GM19238 (cell line): ENCODE results near the gene CD83.
"Not testable (repeated sequence)": the region's sequence is repeated elsewhere in the genome, so short reads cannot be mapped to it uniquely, and the experiment has no call there.

Experiments used
- DNase-seq: peaks from one replicate; pipeline ENCODE4 v3.0.0; 2011; ENCODE audit warnings: low spot score; ENCODE audit not compliant: insufficient read length

Gene CD83, protein sequence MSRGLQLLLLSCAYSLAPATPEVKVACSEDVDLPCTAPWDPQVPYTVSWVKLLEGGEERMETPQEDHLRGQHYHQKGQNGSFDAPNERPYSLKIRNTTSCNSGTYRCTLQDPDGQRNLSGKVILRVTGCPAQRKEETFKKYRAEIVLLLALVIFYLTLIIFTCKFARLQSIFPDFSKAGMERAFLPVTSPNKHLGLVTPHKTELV

DNA sequence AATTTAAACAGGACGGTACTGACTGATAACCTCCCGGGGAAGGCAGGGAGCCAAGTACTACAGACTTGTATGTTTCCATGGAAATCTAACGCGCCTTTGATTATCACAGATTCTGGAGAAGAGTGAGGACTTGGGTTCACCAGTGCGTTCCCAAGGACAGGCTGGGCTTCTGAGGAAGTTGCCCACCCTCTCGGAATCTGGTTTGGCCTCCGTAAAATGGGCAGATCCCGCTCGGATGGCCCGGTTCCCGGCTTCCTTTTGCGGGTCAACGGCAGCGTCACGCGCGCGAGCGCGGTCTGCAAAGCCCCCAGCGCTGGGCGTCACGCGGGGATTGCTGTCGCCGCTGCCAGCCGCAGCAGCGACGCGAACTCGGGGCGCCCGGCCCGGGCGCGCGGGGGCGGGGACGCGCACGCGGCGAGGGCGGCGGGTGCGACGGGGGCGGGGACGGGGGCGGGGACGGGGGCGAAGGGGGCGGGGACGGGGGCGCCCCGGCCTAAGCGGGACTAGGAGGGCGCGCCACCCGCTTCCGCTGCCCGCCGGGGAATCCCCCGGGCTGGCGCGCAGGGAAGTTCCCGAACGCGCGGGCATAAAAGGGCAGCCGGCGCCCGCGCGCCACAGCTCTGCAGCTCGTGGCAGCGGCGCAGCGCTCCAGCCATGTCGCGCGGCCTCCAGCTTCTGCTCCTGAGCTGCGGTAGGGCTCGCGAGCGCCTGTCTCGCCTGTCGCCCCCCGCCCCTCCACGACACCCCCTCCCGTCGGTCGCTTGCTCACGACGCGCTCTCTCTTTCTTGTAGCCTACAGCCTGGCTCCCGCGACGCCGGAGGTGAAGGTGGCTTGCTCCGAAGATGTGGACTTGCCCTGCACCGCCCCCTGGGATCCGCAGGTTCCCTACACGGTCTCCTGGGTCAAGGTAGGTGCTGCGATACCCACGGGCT lies at the start of gene CD83:
Gene CD83 (plus strand): TSS at position 615 of the 933 bp plus-strand sequence. CDS start 40 bp downstream, at position 655.
- DNase-seq = peak; percentile 85

DNA sequence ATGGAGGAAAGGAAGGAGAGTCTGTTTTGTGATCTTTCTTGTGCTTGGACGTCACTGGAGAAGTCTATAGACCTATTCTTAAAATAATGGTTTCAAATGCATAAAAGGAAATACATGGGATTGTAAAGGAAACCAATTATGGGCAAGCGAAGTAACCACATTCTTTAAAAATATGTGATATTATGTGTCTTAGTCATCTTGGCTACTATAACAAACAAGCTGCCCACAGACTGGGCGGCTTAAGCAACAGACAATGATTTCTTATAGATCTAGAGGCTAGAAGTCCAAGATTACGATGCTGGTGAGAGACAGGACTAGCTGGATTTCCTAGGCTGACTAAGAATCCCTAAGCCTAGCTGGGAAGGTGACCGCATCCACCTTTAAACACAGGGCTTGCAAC lies 49.4 kb upstream of the CD83 start:
- no peak for DNase-seq

DNA sequence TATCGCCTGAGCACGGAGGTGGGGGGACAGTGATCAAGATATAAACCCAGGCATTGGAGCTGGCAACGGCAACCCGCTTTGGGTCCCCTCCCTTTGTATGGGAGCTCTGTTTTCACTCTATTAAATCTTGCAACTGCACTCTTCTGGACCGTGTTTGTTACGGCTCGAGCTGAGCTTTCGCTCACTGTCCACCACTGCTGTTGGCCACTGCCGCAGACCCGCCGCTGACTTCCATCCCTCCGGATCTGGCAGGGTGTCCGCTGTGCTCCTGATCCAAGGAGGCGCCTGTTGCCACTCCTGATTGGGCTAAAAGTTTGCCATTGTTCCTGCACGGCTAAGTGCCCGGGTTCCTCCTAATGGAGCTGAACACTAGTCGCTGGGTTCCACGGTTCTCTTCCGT lies 48.9 kb upstream of the CD83 start:
- DNase-seq = no peak

DNA sequence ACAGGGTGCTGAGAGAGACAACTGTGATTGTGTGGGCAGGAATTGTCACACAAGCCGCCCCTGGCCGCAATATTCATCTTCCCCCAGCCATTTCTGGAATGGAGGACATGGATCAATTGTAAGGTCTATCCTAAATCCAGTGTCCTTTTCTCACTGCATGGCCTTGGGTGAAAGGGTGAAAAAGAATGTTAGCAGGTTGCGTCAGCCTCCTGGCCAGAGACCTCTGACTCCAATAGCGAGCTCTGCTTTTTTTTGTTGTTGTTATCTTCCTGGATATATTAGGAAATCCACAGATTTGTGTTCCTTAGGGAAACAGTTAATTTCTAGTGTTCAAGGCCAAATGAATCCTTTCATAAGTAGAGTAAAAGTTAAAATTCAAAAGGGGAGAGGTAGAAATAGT lies 47.1 kb upstream of the CD83 start:
- DNase-seq = no peak

DNA sequence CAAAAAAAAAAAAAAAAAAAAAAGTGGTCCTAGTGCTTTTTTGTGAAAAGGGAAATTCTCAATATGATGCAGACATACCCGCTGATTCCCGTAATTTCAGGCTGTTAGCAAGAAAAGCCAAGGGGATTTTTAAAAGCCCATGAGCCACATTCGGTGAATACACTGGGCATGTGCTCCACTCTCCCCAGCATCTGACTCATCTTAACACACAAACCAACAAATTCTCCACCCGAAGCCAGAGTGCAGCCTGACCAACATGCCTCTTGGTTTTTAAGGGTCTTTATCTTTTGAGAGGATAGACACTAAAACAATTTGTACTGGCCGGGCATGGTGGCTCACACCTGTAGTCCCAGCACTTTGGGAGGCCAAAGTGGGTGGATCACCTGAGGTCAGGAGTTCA lies 45.5 kb upstream of the CD83 start:
- DNase-seq = no peak

DNA sequence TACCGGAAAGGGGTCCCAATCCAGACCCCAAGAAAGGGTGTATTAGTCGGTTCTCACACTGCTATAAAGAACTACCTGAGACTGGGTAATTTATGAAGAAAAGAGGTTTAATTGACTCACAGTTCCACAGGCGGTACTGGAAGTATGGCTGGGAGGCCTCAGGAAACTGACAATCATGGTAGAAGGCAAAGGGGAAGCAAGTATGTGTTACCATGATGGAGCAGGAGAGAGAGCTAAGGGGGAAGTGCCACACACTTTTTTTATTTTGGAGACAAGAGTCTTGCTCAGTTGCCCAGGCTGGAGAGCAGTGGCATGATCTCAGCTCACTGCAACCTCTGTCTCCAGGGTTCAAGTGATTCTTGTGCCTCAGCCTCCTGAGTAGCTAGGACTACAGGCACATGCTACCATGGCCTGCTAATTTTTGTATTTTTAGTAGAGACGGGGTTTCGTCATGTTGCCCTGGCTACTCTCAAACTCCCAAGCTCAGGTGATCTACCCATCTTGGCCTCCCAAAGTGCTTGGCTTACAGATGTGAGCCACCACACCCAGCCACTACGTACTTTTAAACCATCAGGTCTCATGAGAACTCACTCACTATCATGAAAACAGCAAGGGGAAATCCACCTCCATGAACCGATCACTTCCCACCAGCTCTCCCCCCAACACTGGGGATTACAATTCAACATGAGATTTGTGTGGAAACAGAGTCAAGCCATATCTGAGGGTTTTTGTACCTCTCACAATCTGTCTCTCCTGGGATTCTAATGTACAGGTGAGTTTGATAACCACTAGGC lies 43.8 kb upstream of the CD83 start:
- DNase-seq = not testable (repeated sequence)

DNA sequence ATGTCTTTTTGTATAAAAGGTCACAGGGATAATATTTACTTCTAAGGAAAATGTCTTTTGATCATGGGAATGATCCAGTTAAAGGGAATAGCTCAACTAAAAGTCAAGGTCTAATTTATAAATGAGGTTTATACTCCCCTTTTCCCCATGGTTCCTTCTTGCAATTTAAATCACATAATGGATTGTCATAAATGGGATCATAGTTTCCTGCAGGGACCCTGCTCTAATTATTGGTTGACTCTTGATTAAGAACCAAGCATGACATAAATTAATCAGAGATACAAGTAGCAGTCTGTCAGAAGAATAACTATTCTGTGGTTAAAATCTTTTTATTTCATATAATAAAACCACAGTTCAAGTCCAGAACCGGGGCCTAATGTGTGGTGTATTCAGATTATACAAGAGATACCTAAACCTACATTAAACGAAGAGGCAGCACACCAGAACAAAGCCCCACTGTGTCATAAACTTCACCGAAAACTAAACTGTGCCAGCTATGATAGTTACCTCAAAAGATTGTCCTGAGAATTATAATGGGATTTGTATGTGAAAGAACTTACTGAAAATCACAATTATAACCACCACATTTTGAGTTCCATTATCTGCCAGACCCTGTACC lies 43.0 kb upstream of the CD83 start:
- no peak for DNase-seq

DNA sequence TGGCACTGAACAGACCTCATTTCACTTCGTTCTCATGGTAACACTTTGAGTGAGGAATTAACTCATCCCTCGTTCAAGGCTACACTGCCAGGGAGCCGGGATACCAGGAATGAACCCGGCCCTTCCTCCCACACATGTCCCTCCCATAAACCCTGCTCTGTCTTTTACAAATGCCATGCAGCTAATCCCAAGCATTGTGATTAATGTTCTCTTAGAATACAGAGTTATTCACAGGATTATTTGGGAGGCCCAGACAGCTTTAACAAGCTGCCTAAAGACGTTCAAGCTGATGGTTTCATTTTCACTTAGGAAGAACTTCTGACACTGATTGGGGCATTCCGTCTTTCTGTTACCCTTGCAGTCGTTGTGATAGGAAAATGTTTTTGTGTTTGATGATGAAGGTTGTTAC lies 42.5 kb upstream of the CD83 start:
- peak; percentile 19 for DNase-seq

DNA sequence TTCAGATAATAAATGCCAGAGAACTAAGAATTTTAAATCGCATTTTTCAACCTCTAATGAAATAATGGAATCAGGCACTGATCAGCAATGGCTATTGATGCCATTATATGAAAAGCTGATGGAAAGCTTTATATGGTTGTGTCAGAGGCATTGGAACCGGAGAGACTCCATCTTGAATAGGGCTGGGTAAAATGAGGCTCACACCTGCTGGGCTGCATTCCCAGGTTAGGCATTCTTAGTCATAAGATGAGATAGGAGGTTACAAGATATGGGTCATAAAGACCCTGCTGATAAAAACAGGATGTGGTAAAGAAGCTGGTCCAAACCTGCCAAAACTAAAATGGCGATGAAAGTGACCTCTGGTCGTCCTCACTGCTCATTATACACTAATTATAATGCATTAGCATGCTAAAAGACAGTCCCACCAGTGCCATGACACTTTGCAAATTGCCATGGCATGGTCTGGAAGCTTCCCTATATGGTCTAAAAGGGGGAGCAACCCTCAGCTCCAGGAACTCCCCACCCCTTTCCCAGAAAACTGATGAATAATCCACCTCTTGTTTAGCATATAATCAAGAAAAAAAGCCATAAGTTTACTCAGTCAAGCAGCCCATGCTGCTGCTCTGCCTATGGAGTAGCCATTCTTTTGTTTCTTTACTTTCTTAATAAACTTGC lies 40.2 kb upstream of the CD83 start:
- no peak for DNase-seq

DNA sequence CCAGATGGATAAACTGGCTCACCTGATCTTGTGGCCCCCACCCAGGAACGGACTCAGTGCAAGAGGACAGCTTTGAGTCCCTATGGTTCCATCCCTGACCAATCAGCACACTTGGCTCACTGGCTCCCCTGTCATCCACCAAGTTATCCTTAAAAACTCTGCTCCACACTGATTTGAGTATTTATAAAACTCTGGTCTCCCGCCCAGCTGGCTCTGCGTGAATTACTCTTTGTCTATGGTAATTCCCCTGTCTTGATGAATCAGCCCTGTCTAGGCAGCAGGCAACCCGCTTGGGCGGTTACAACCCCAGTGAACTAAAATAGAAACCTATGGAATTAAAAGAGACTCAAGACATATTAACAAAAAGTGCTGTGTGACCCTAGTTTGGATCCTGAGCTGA lies 38.1 kb upstream of the CD83 start:
- no peak for DNase-seq

DNA sequence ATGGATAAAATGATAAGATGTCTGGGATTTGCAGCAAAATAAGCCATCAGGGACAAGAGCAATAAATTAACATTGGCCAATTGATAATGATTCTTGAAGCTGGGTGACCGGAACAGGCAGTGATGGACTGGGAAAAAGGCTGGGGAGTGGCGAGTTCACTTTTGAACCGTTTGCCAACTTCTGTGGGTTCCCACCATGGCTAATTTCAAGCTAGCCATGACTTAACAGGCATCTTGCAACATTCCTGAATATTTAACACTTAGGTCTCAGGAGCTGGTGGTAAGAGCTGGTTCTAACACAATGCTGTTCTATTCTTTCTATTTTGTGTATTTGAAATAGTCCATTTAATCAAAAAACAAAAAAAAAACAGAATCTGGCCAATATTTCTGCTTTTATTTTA lies 37.6 kb upstream of the CD83 start:
- DNase-seq = no peak

DNA sequence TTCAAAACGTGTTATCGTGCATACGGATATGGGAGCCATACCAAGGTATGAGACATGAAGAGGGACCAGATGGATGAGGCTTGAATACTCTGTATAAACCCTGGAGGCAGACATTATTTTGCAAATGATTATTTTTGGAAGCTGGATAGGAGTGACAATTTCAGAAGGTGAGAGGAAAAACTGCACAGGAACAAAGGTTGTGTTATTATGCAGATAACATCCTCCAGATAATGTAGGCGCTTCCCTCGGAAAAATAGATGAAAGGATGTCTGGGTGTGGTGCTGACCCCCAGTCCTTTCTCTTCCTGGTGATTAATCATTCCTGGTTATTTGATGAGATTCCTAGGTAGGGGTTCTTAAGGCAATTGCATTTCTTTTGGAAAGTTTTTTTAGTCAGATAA lies 36.4 kb upstream of the CD83 start:
- no peak for DNase-seq

DNA sequence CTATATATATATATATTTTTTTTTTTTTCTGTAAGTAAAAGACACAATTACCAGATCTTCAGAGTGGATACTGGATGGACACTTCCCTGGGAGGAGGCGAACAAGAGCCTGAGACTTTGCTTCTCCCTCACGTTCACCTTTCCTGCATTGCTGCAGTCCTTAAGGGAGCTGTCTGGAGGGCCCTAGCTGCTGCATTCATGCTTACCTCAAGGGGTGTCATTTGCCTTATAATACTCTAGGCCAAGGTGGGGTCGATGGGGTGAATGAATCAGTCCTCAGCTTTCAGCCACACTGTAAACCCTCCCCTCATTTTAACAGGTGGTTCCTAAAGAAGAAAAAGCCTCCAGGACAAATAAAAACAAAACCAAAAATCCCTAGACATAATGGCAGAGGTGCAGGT lies 34.8 kb upstream of the CD83 start:
- DNase-seq = no peak

DNA sequence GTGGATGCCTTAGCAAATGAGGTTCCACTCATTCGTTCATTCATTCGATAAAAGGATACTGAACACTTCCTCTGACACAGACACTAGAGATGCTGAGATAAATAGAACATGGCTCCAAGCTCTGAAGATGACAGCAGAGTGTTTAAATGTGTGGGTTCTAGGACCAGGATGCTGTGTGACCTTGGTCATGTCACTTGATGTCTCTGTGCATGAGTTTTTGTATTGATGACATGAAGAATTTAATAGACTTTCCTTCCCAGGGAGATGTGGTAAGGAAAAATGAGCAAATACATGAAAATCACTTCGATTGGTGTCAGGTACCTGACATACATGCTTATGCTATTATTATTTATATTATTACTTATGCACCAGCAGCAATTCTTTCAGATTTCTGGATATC lies 34.3 kb upstream of the CD83 start:
- no peak for DNase-seq

DNA sequence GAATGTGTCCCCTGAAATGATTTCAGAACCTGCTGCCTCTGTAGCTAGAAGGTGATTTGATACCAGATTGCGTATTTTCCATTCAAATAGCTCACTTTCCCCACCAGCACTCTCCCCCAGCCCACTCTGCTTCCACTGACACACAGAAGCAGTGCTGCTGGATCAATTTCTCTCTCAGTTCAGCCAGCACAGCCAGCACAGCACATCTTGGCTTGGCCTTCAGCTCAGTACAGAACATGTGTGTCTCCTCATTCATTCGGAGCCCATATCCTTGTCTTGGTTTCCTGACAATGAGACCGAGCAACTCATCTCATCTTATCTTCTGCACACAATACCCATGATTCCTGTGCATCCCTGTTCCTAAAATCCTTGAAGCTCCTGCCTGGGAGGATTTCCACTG lies 33.8 kb upstream of the CD83 start:
- DNase-seq = no peak

DNA sequence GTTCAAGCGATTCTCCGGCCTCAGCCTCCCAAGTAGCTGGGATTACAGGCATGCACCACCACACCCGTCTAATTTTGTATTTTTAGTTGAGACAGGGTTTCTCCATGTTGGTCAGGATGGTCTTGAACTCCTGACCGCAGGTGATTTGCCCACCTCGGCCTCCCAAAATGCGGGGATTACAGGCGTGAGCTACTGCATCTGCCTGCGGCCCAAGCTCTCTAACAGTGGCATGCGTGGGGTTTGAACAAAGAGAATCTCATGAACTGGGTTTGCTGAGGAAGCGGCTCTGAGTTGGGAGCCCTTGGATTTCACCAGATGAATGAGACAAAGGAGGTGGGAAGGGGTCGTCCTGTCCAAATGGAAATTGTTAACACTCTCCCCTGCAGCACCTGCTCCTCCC lies 33.2 kb upstream of the CD83 start:
- DNase-seq = no peak

DNA sequence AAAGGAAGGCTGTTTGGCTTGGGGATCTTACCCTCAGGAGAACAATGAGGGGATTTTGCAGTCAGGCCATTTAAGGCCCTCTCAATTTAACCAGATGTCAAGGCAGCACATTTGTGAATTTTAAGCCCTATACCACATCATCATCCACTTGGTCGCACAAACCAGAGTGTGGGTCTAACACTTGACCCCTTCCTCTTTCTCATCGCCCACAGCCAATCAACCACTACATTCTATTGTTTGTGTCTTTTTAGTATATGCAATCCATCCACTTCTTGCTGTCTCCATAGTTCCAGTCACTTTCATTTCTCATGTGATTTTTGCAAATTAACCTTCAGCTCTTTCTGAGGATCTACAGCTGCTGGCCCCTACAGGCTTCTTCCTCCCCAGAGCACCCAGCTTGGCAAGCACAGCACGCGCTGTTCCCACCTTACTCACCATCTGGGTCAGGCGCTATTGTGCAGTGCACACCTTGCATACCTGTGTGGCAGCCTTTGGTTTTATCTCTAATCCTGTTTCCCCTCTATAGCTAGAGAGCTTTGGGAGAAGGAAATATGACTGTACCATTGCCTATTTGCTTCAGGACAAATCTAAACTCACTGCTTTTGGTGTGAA lies 32.3 kb upstream of the CD83 start:
- DNase-seq = no peak

DNA sequence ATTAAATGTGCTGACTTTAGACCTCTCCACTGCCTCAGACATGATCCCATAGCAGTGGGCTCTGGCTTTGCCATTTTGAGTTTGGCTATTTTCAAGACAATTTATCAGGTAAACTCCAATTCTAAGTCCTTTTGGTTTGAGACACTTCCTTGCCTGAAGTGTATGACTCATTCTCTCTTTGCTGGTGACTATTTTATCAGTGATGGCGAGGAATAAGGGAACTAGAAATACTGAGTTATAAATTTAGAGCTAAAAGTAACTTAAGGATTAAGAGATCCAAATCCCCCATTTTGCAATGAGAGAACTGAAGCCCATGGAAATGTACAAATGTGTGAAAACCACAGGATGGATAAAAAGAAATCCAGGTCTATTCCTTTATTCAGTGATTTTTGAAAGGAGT lies 30.9 kb upstream of the CD83 start:
- DNase-seq = no peak

DNA sequence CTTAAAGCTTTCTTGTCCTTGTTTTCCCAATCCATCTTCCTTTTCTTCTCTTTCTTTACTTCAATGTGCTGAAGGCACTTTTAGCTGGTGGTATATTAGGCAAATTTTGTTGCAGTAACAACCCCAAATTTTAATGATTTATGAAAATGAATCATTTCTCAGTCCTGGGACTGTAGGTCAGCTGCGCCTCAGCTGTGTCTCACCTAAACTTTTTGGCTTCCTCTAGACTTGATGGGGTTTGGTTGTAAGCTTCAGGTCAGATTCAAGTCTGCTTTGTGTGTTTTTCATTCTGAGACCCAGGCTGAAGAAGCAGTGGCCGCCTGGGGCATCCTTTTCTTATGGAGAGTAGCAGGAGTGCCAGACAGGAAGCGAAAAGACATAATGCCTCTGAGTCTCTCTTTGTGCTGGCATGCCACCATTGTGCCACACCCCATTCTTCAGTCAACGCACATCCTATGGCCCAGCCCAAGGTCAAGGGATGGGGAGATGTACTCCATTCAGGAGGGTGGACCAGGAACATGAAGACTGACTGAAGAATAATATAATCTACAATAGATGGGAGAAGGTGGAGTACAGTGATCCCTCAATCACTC lies 28.9 kb upstream of the CD83 start:
- DNase-seq = no peak

DNA sequence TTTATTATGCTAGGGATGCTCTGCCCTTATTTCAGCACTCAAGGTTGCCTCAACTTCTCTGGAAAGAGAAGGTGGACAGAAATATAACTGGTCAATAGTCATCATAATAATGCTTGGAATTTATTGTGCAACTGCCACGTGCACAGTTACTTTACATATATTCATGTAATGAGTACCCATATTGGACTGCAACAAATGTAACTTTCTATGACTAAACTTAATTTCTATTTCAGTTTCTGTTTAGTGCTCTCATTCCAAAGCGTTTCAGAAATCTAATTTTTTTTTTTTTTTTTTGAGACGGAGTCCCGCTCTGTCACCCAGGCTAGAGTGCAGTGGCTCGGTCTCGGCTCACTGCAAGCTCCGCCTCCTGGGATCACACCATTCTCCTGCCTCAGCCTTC lies 28.3 kb upstream of the CD83 start:
- DNase-seq = no peak
